HCT116 (cell line): ENCODE measurements around the gene SLIT1. TPM values are rescaled to one million over a fixed set of nuclear protein-coding genes. Genes with fewer than 3 reads are reported as not detected.

ENCODE experiments used
- ATAC-seq: fragments of 200-7000 bp; cut with Tn5 transposase; 2 replicates; pipeline ENCODE4 v1.9.1; 2020; ENCODE audit warnings: mild to moderate bottlenecking, moderate library complexity
- BruUV-seq: library from RNA; stranded (reverse); fragments of 400-500 nt; replicated peaks from 2 replicates; lab custom pipeline; 2021; lab: Mats Ljungman, UMichigan
- CTCF ChIA-PET: fragments of 300-600 bp; sonication (Branson Sonifier 250); formaldehyde crosslinking; loops from one replicate; lab custom pipeline; 2021; ENCODE audit warnings: antibody characterized with exemption; lab: Charles Lee
- POLR2A ChIA-PET: fragments of 300-600, 350-600 bp; sonication (Branson Sonifier 250); formaldehyde crosslinking; loops from one replicate; lab custom pipeline; 2021; ENCODE audit warnings: antibody characterized with exemption; lab: Charles Lee
- RAD21 ChIA-PET, 2 experiments: fragments of 300-600 bp; sonication (Branson Sonifier 250); formaldehyde crosslinking; loops; one replicate each; lab custom pipeline; 2023; ENCODE audit warnings: low total read pairs in 2 of 2; ENCODE audit not compliant: uncharacterized antibody in 2 of 2, unreplicated experiment in 2 of 2, low non-redundant PET in 1 of 2; lab: Charles Lee
- DNase-seq: peaks from one replicate; pipeline ENCODE4 v3.0.0-alpha.2; 2010; ENCODE audit warnings: low read depth, low spot score
- H2AFZ ChIP-seq: fragments of 200-600 bp; shearing (Covaris generic), sonication (generic); 2 replicates; pipeline ENCODE4 v1.6.1; 2017; ENCODE audit warnings: low read depth, mixed run types, mixed read lengths, antibody characterized with exemption, low read length; ENCODE audit not compliant: poor library complexity, severe bottlenecking
- H3K27ac ChIP-seq: 2 replicates; pipeline ENCODE4 v1.5.1; 2012; ENCODE audit warnings: low read depth, low read length
- H3K27me3 ChIP-seq: fragments of 200-600 bp; sonication (generic); 2 replicates; pipeline ENCODE4 v1.6.1; 2016; ENCODE audit warnings: mixed run types, low read length, mixed read lengths; ENCODE audit not compliant: insufficient read depth
- H3K36me3 ChIP-seq, 2 experiments: fragments of 200-500 bp in 1 of 2; fragments of 200-600 bp in 1 of 2; sonication (Bioruptor generic) in 1 of 2; sonication (generic) in 1 of 2; 2 replicates each; pipeline versions ENCODE4 v1.5.1 to v1.6.1; 2014 to 2016; ENCODE audit warnings: low read length in 2 of 2, inconsistent platforms in 1 of 2, mixed read lengths in 1 of 2, mixed run types in 1 of 2; ENCODE audit not compliant: insufficient read depth in 2 of 2, control insufficient read depth in 1 of 2
- H3K4me1 ChIP-seq, 2 experiments: fragments of 200-600 bp in 1 of 2; sonication (generic) in 1 of 2; 2 replicates each; pipeline versions ENCODE4 v1.5.1 to v1.6.1; 2012 to 2017; ENCODE audit warnings: low read length in 2 of 2, inconsistent platforms in 1 of 2, mild to moderate bottlenecking in 1 of 2, mixed read lengths in 1 of 2, mixed run types in 1 of 2, moderate library complexity in 1 of 2; ENCODE audit not compliant: insufficient read depth in 2 of 2, control insufficient read depth in 1 of 2
- H3K4me2 ChIP-seq: fragments of 200-600 bp; sonication (generic); 2 replicates; pipeline ENCODE4 v1.6.1; 2017; ENCODE audit warnings: mixed run types, low read length, mixed read lengths
- H3K4me3 ChIP-seq, 2 experiments: fragments of 200-600 bp in 1 of 2; sonication (generic) in 1 of 2; replicated peaks in 1 of 2; 2 replicates each; pipeline ENCODE4 v1.5.1; 2011 to 2016; ENCODE audit warnings: low read length in 2 of 2, control low read depth in 1 of 2, low read depth in 1 of 2, mild to moderate bottlenecking in 1 of 2, mixed read lengths in 1 of 2, mixed run types in 1 of 2
- H3K79me2 ChIP-seq: fragments of 200-600 bp; sonication (generic); 2 replicates; pipeline ENCODE4 v1.6.1; 2017; ENCODE audit warnings: mild to moderate bottlenecking, mixed run types, low read length, moderate library complexity, mixed read lengths; ENCODE audit not compliant: insufficient read depth
- H3K9ac ChIP-seq: fragments of 200-600 bp; sonication (generic); 2 replicates; pipeline ENCODE4 v1.6.1; 2016; ENCODE audit warnings: low read length, mixed read lengths
- H3K9me2 ChIP-seq: fragments of 200-600 bp; sonication (generic), shearing (Covaris generic); 2 replicates; pipeline ENCODE4 v1.6.1; 2017; ENCODE audit warnings: mixed run types, mild to moderate bottlenecking, moderate library complexity; ENCODE audit not compliant: insufficient read depth
- H3K9me3 ChIP-seq, 2 experiments: fragments of 200-500 bp in 1 of 2; fragments of 200-600 bp in 1 of 2; sonication (Bioruptor generic) in 1 of 2; sonication (generic) in 1 of 2; 2 replicates each; pipeline ENCODE4 v1.6.1; 2014 to 2017; ENCODE audit warnings: low read length in 2 of 2, mixed read lengths in 2 of 2, inconsistent platforms in 1 of 2, low read depth in 1 of 2, mild to moderate bottlenecking in 1 of 2, mixed run types in 1 of 2, moderate library complexity in 1 of 2; ENCODE audit not compliant: control insufficient read depth in 1 of 2, insufficient read depth in 1 of 2
- H4K20me1 ChIP-seq: fragments of 200-600 bp; sonication (generic), shearing (Covaris generic); 2 replicates; pipeline ENCODE4 v1.6.1; 2017; ENCODE audit warnings: mixed run types, mild to moderate bottlenecking, moderate library complexity; ENCODE audit not compliant: insufficient read depth
- ATF3 ChIP-seq: IDR thresholded peaks from 2 replicates; pipeline ENCODE4 v1.6.1; 2012
- CEBPB ChIP-seq: IDR thresholded peaks from 2 replicates; pipeline ENCODE4 v1.6.1; 2012; ENCODE audit warnings: low read depth
- CTCF ChIP-seq, 3 experiments: fragments of 200-600 bp in 1 of 3; sonication (generic) in 1 of 3; IDR thresholded peaks in 2 of 3; conservative IDR thresholded peaks in 1 of 3; 2 replicates each; pipeline ENCODE4 v1.5.1; 2012 to 2017; ENCODE audit warnings: low read depth in 2 of 3, low read length in 2 of 3, antibody characterized with exemption in 1 of 3, borderline replicate concordance in 1 of 3, control low read depth in 1 of 3, mild to moderate bottlenecking in 1 of 3, mixed read lengths in 1 of 3, mixed run types in 1 of 3, moderate library complexity in 1 of 3; ENCODE audit not compliant: insufficient read depth in 1 of 3
- ELF1 ChIP-seq: IDR thresholded peaks from 2 replicates; pipeline ENCODE4 v1.6.1; 2012; ENCODE audit warnings: low read depth, borderline replicate concordance
- EZH2 ChIP-seq: fragments of 200-600 bp; sonication (generic); IDR thresholded peaks from 2 replicates; pipeline ENCODE4 v1.6.1; 2017; ENCODE audit warnings: antibody characterized with exemption, mixed run types
- REST ChIP-seq: IDR thresholded peaks from 2 replicates; pipeline ENCODE4 v1.6.1; 2012; ENCODE audit warnings: low read depth
- SIN3A ChIP-seq: IDR thresholded peaks from 2 replicates; pipeline ENCODE4 v1.6.1; 2012; ENCODE audit warnings: low read depth
- SP1 ChIP-seq: IDR thresholded peaks from 2 replicates; pipeline ENCODE4 v1.6.1; 2012; ENCODE audit warnings: low read depth
- SRF ChIP-seq: IDR thresholded peaks from 2 replicates; pipeline ENCODE4 v1.6.1; 2012; ENCODE audit warnings: low read depth
- YY1 ChIP-seq: IDR thresholded peaks from 2 replicates; pipeline ENCODE4 v1.6.1; 2011; ENCODE audit warnings: low read length, low read depth, moderate library complexity, mild to moderate bottlenecking; ENCODE audit not compliant: insufficient replicate concordance; ENCODE audit errors: extremely low read depth
- ZBTB33 ChIP-seq: IDR thresholded peaks from 2 replicates; pipeline ENCODE4 v1.6.1; 2011; ENCODE audit warnings: mild to moderate bottlenecking, low read length, moderate library complexity; ENCODE audit not compliant: insufficient replicate concordance; ENCODE audit errors: extremely low read depth
- ZFX ChIP-seq: fragments of 450-650 bp; IDR thresholded peaks from 2 replicates; pipeline ENCODE4 v1.6.1; 2017
- intact Hi-C: fragments of 100-400 bp; cut with micrococcal nuclease; formaldehyde crosslinking; loops from 2 replicates; pipeline ENCODE4 v1.10.0; 2022
- total RNA-seq: library from RNA; stranded (reverse); gene quantifications from one replicate; pipeline ENCODE4 v1.2.1, GENCODE V29; 2021; ENCODE audit not compliant: unreplicated experiment

SLIT1 gene
- total RNA-seq, 1 experiment from 2014 or later, result 0.42 TPM

GRCh38 chr10:97074256-97075145, 111.3 kb downstream of the SLIT1 start:
- no peaks in the 10 kb centered on the region for H3K36me3 ChIP-seq
- CTCF ChIA-PET, result interaction anchor here (2.3 to 3.9 kb wide), 3 partner anchors 37 to 159 kb away, joined by 15 to 85 read pairs (median 18); no protein-coding TSS in a partner anchor
- intact Hi-C loops, result loop anchor here (5.0 kb wide), 2 partner anchors 283 to 388 kb away; no protein-coding TSS in a partner anchor

More at GRCh38 chr10:97074256-97075145, 111.3 kb downstream of the SLIT1 start:
- Histone ChIP-seq H3K27me3 (peaks cover 36% of the 10 kb centered on the region), H4K20me1 (no peaks in the 10 kb centered on the region), H3K9me2 (no peaks in the 10 kb centered on the region), H3K27ac (no peak overlapping the region), H3K4me3 (no peak overlapping the region), H3K9me3 (no peaks in the 10 kb centered on the region), H3K79me2 (no peaks in the 10 kb centered on the region), H2AFZ (no peak overlapping the region), H3K4me1 (peaks cover 0 to 9% of the 10 kb centered on the region in 2 experiments; a peak in 2 of 4 replicates), H3K9ac (no peak overlapping the region), H3K4me2 (no peak overlapping the region)
- ChIA-PET RAD21 (interaction anchor here in 1 of 2 experiments (1.1 kb wide), 1 partner anchor 136 kb away, joined by 3 read pairs; no protein-coding TSS in a partner anchor), POLR2A (no interaction called here)
- DNase-seq, result no peak
- no peak for TF ChIP-seq CEBPB
- no peak for TF ChIP-seq SIN3A
- TF ChIP-seq CTCF (IDR thresholded peaks at IDR 0.05 in 2 of 3, conservative IDR thresholded peaks at IDR 0.05 in 1 of 3; ENCODE audit: borderline replicate concordance in 1 of 3, insufficient read depth in 1 of 3, low read depth in 2 of 3, low read length in 2 of 3), result no peak
- no peak for TF ChIP-seq SP1
- TF ChIP-seq ZBTB33, result no peak
- no peak for TF ChIP-seq YY1
- no peak for TF ChIP-seq SRF
- no peak for TF ChIP-seq EZH2
- no peak for TF ChIP-seq ZFX
- TF ChIP-seq REST, result no peak
- no peak for TF ChIP-seq ELF1
- no peak for TF ChIP-seq ATF3
- BruUV-seq, result no TSS peak
- no peak for ATAC-seq
